HCT116 (cell line): ENCODE data around the gene VWA5B1. TPM values are rescaled to one million over a fixed set of nuclear protein-coding genes. Genes with fewer than 3 reads are reported as not detected.

Experiments used
- ATAC-seq: fragments of 200-7000 bp; cut with Tn5 transposase; 2 replicates; pipeline ENCODE4 v1.9.1; 2020; ENCODE audit warnings: mild to moderate bottlenecking, moderate library complexity
- BruUV-seq: library from RNA; stranded (reverse); fragments of 400-500 nt; replicated peaks from 2 replicates; lab custom pipeline; 2021; lab: Mats Ljungman, UMichigan
- CTCF ChIA-PET: fragments of 300-600 bp; sonication (Branson Sonifier 250); formaldehyde crosslinking; loops from one replicate; lab custom pipeline; 2021; ENCODE audit warnings: antibody characterized with exemption; lab: Charles Lee
- POLR2A ChIA-PET: fragments of 300-600, 350-600 bp; sonication (Branson Sonifier 250); formaldehyde crosslinking; loops from one replicate; lab custom pipeline; 2021; ENCODE audit warnings: antibody characterized with exemption; lab: Charles Lee
- RAD21 ChIA-PET, 2 experiments: fragments of 300-600 bp; sonication (Branson Sonifier 250); formaldehyde crosslinking; loops; one replicate each; lab custom pipeline; 2023; ENCODE audit warnings: low total read pairs in 2 of 2; ENCODE audit not compliant: uncharacterized antibody in 2 of 2, unreplicated experiment in 2 of 2, low non-redundant PET in 1 of 2; lab: Charles Lee
- DNase-seq: peaks from one replicate; pipeline ENCODE4 v3.0.0-alpha.2; 2010; ENCODE audit warnings: low read depth, low spot score
- H2AFZ ChIP-seq: fragments of 200-600 bp; shearing (Covaris generic), sonication (generic); 2 replicates; pipeline ENCODE4 v1.6.1; 2017; ENCODE audit warnings: low read depth, mixed run types, mixed read lengths, antibody characterized with exemption, low read length; ENCODE audit not compliant: poor library complexity, severe bottlenecking
- H3K27ac ChIP-seq: 2 replicates; pipeline ENCODE4 v1.5.1; 2012; ENCODE audit warnings: low read depth, low read length
- H3K27me3 ChIP-seq: fragments of 200-600 bp; sonication (generic); 2 replicates; pipeline ENCODE4 v1.6.1; 2016; ENCODE audit warnings: mixed run types, low read length, mixed read lengths; ENCODE audit not compliant: insufficient read depth
- H3K36me3 ChIP-seq, 2 experiments: fragments of 200-500 bp in 1 of 2; fragments of 200-600 bp in 1 of 2; sonication (Bioruptor generic) in 1 of 2; sonication (generic) in 1 of 2; 2 replicates each; pipeline versions ENCODE4 v1.5.1 to v1.6.1; 2014 to 2016; ENCODE audit warnings: low read length in 2 of 2, inconsistent platforms in 1 of 2, mixed read lengths in 1 of 2, mixed run types in 1 of 2; ENCODE audit not compliant: insufficient read depth in 2 of 2, control insufficient read depth in 1 of 2
- H3K4me1 ChIP-seq, 2 experiments: fragments of 200-600 bp in 1 of 2; sonication (generic) in 1 of 2; 2 replicates each; pipeline versions ENCODE4 v1.5.1 to v1.6.1; 2012 to 2017; ENCODE audit warnings: low read length in 2 of 2, inconsistent platforms in 1 of 2, mild to moderate bottlenecking in 1 of 2, mixed read lengths in 1 of 2, mixed run types in 1 of 2, moderate library complexity in 1 of 2; ENCODE audit not compliant: insufficient read depth in 2 of 2, control insufficient read depth in 1 of 2
- H3K4me2 ChIP-seq: fragments of 200-600 bp; sonication (generic); 2 replicates; pipeline ENCODE4 v1.6.1; 2017; ENCODE audit warnings: mixed run types, low read length, mixed read lengths
- H3K4me3 ChIP-seq, 2 experiments: fragments of 200-600 bp in 1 of 2; sonication (generic) in 1 of 2; replicated peaks in 1 of 2; 2 replicates each; pipeline ENCODE4 v1.5.1; 2011 to 2016; ENCODE audit warnings: low read length in 2 of 2, control low read depth in 1 of 2, low read depth in 1 of 2, mild to moderate bottlenecking in 1 of 2, mixed read lengths in 1 of 2, mixed run types in 1 of 2
- H3K79me2 ChIP-seq: fragments of 200-600 bp; sonication (generic); 2 replicates; pipeline ENCODE4 v1.6.1; 2017; ENCODE audit warnings: mild to moderate bottlenecking, mixed run types, low read length, moderate library complexity, mixed read lengths; ENCODE audit not compliant: insufficient read depth
- H3K9ac ChIP-seq: fragments of 200-600 bp; sonication (generic); 2 replicates; pipeline ENCODE4 v1.6.1; 2016; ENCODE audit warnings: low read length, mixed read lengths
- H3K9me2 ChIP-seq: fragments of 200-600 bp; sonication (generic), shearing (Covaris generic); 2 replicates; pipeline ENCODE4 v1.6.1; 2017; ENCODE audit warnings: mixed run types, mild to moderate bottlenecking, moderate library complexity; ENCODE audit not compliant: insufficient read depth
- H3K9me3 ChIP-seq, 2 experiments: fragments of 200-500 bp in 1 of 2; fragments of 200-600 bp in 1 of 2; sonication (Bioruptor generic) in 1 of 2; sonication (generic) in 1 of 2; 2 replicates each; pipeline ENCODE4 v1.6.1; 2014 to 2017; ENCODE audit warnings: low read length in 2 of 2, mixed read lengths in 2 of 2, inconsistent platforms in 1 of 2, low read depth in 1 of 2, mild to moderate bottlenecking in 1 of 2, mixed run types in 1 of 2, moderate library complexity in 1 of 2; ENCODE audit not compliant: control insufficient read depth in 1 of 2, insufficient read depth in 1 of 2
- H4K20me1 ChIP-seq: fragments of 200-600 bp; sonication (generic), shearing (Covaris generic); 2 replicates; pipeline ENCODE4 v1.6.1; 2017; ENCODE audit warnings: mixed run types, mild to moderate bottlenecking, moderate library complexity; ENCODE audit not compliant: insufficient read depth
- CEBPB ChIP-seq: IDR thresholded peaks from 2 replicates; pipeline ENCODE4 v1.6.1; 2012; ENCODE audit warnings: low read depth
- RAD21 ChIP-seq: IDR thresholded peaks from 2 replicates; pipeline ENCODE4 v1.6.1; 2012; ENCODE audit warnings: low read depth, mild to moderate bottlenecking
- SP1 ChIP-seq: IDR thresholded peaks from 2 replicates; pipeline ENCODE4 v1.6.1; 2012; ENCODE audit warnings: low read depth
- ZNF274 ChIP-seq: fragments of 200-500 bp; sonication (Bioruptor generic); IDR thresholded peaks from 2 replicates; pipeline ENCODE4 v1.6.1; 2014; ENCODE audit warnings: mild to moderate bottlenecking, low read depth, low read length, inconsistent platforms
- intact Hi-C: fragments of 100-400 bp; cut with micrococcal nuclease; formaldehyde crosslinking; loops from 2 replicates; pipeline ENCODE4 v1.10.0; 2022
- total RNA-seq: library from RNA; stranded (reverse); gene quantifications from one replicate; pipeline ENCODE4 v1.2.1, GENCODE V29; 2021; ENCODE audit not compliant: unreplicated experiment
- TF ChIP-seq, protein P1 (sequence below), 3 experiments: fragments of 200-600 bp in 1 of 3; sonication (generic) in 1 of 3; IDR thresholded peaks in 2 of 3; conservative IDR thresholded peaks in 1 of 3; 2 replicates each; pipeline ENCODE4 v1.5.1; 2012 to 2017; ENCODE audit warnings: low read depth in 2 of 3, low read length in 2 of 3, antibody characterized with exemption in 1 of 3, borderline replicate concordance in 1 of 3, control low read depth in 1 of 3, mild to moderate bottlenecking in 1 of 3, mixed read lengths in 1 of 3, mixed run types in 1 of 3, moderate library complexity in 1 of 3; ENCODE audit not compliant: insufficient read depth in 1 of 3
- TF ChIP-seq, protein P2 (sequence below): IDR thresholded peaks from 2 replicates; pipeline ENCODE4 v1.6.1; 2012

VWA5B1 gene
- total RNA-seq, 1 experiment from 2014 or later: not detected

DNA sequence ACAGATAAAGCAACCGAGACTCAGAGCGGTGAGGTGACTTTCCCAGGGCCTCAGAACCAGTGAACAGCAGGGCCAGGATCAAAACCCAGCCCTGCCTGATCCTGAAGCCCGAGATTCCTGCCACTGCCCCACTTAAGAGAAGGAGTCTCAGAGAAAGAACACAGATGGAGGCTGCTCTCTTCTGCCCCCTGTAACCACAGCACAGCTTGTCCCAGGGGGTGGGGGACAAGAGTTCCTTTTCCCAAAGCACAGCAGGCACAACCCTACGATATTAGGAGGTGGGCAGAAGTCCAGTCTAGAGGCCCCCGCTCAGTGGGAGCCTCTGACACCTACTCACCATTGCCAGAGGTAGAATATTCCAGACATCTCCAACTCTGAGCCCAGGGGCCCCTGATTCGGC is 24.0 kb upstream of the VWA5B1 start:
- H3K9me2 ChIP-seq: no peaks in the 10 kb centered on the region
- no TSS peak for BruUV-seq
- 0 out of 2 replicates have a peak overlapping the region, but pooled peaks have one; percentile 30 for H3K4me2 ChIP-seq
- TF ChIP-seq, protein P1, sequence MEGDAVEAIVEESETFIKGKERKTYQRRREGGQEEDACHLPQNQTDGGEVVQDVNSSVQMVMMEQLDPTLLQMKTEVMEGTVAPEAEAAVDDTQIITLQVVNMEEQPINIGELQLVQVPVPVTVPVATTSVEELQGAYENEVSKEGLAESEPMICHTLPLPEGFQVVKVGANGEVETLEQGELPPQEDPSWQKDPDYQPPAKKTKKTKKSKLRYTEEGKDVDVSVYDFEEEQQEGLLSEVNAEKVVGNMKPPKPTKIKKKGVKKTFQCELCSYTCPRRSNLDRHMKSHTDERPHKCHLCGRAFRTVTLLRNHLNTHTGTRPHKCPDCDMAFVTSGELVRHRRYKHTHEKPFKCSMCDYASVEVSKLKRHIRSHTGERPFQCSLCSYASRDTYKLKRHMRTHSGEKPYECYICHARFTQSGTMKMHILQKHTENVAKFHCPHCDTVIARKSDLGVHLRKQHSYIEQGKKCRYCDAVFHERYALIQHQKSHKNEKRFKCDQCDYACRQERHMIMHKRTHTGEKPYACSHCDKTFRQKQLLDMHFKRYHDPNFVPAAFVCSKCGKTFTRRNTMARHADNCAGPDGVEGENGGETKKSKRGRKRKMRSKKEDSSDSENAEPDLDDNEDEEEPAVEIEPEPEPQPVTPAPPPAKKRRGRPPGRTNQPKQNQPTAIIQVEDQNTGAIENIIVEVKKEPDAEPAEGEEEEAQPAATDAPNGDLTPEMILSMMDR (IDR thresholded peaks at IDR 0.05 in 2 of 3, conservative IDR thresholded peaks at IDR 0.05 in 1 of 3; ENCODE audit: borderline replicate concordance in 1 of 3, insufficient read depth in 1 of 3, low read depth in 2 of 3, low read length in 2 of 3): peak in 1 of 3 experiments; percentile 30; a peak in 2 of 6 replicates
- TF ChIP-seq SP1: no peak
- no peak overlapping the region for H3K4me3 ChIP-seq
- H3K9me3 ChIP-seq: peaks cover 0 to 4% of the 10 kb centered on the region in 2 experiments; a peak in 1 of 4 replicates
- DNase-seq (no peak), ATAC-seq (no peak)
- CTCF ChIA-PET: no interaction called here
- RAD21 ChIA-PET: no interaction called here
- POLR2A ChIA-PET: no interaction called here
- no peaks in the 10 kb centered on the region for H3K36me3 ChIP-seq
- peaks cover 0 to 14% of the 10 kb centered on the region in 2 experiments; a peak in 2 of 4 replicates for H3K4me1 ChIP-seq
- no peak overlapping the region for H3K27ac ChIP-seq
- peak overlapping the region; percentile 35 for H2AFZ ChIP-seq
- H3K79me2 ChIP-seq: no peaks in the 10 kb centered on the region
- intact Hi-C loops: no loop called here
- H3K27me3 ChIP-seq: no peaks in the 10 kb centered on the region; the same call in 1 of the 2 replicates
- no peaks in the 10 kb centered on the region for H4K20me1 ChIP-seq
- H3K9ac ChIP-seq: no peak overlapping the region

DNA sequence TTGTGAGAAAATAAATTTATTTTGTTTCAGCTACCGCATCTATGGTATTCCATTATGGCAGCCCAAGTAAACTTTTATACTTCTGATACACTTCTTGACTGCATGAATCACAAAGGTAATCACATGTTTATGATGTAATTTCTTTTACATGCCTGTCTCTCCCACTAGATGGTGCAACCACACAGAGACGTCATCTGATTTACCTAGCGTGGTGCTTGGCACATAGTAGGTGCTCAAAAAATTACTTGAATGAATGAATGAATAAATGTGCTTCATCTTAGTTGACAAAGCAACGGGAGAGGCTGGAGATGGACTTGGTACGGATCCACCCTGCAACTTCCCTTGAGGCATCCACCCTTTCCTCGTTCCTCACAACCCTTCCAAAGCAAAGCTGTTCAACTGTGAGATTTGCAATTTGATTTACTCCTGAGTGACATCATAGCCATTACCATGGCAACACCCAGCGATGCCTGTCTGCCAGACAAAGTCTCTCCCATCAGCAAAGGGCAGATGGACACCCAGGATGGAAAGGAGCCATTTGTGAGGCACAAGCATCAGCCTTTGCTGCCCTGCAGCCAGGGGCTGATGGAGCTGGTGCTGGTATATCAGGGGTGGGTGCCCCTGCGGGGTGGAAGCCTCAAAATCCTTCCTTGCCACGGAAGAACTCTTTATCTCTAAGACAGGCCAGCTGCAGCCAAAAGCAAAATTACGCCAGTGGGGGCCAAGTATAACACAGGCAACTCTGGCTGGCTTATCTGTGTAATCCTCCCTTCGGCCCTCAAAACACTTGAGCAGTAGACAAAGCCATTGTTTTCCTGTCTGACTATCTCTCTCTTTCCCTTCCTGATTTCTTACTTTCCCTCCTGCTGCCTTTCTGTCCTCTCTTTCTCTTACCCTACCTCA is 18.9 kb upstream of the VWA5B1 start:
- Histone ChIP-seq H2AFZ (no peak overlapping the region), H3K4me3 (no peak overlapping the region), H4K20me1 (no peaks in the 10 kb centered on the region), H3K9me2 (no peaks in the 10 kb centered on the region), H3K27me3 (peaks cover 7% of the 10 kb centered on the region; the same call in 1 of the 2 replicates), H3K4me2 (no peak overlapping the region), H3K9ac (no peak overlapping the region), H3K4me1 (0 out of 4 replicates have a peak, but pooled peaks cover 0 to under 1% of the 10 kb centered on the region in 2 experiments), H3K27ac (no peak overlapping the region), H3K79me2 (no peaks in the 10 kb centered on the region), H3K36me3 (no peaks in the 10 kb centered on the region), H3K9me3 (peaks cover 0 to 4% of the 10 kb centered on the region in 2 experiments; a peak in 1 of 4 replicates)
- ChIA-PET POLR2A (no interaction called here), RAD21 (no interaction called here), CTCF (interaction anchor here (1.1 kb wide), 1 partner anchor 55 kb away, joined by 3 read pairs; no protein-coding TSS in a partner anchor)
- no peak for ATAC-seq
- intact Hi-C loops: no loop called here
- BruUV-seq: no TSS peak
- no peak for DNase-seq
- TF ChIP-seq, protein P2, sequence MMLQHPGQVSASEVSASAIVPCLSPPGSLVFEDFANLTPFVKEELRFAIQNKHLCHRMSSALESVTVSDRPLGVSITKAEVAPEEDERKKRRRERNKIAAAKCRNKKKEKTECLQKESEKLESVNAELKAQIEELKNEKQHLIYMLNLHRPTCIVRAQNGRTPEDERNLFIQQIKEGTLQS: no peak
- no peak for TF ChIP-seq CEBPB
- TF ChIP-seq RAD21: peak; percentile 31; the same call in 1 of the 2 replicates
- TF ChIP-seq, protein P1 (IDR thresholded peaks at IDR 0.05 in 2 of 3, conservative IDR thresholded peaks at IDR 0.05 in 1 of 3; ENCODE audit: borderline replicate concordance in 1 of 3, insufficient read depth in 1 of 3, low read depth in 2 of 3, low read length in 2 of 3): peak in 2 of 3 experiments; percentile 13 to 35; a peak in 3 of 6 replicates
- TF ChIP-seq ZNF274: no peak
